ENCODE data around the gene STUM.

GRCh38 chr1:226548256-226549093 is at the start of gene STUM:
- TF ChIP-seq EZH2phosphoT487 (IDR thresholded peaks at IDR 0.05; ENCODE audit: low read depth, severe bottlenecking, unreplicated experiment) (peak; percentile 30), EZH2 (IDR thresholded peaks at IDR 0.05; ENCODE audit: borderline replicate concordance) (peak; percentile 86)
- TF ChIP-seq, protein P1, sequence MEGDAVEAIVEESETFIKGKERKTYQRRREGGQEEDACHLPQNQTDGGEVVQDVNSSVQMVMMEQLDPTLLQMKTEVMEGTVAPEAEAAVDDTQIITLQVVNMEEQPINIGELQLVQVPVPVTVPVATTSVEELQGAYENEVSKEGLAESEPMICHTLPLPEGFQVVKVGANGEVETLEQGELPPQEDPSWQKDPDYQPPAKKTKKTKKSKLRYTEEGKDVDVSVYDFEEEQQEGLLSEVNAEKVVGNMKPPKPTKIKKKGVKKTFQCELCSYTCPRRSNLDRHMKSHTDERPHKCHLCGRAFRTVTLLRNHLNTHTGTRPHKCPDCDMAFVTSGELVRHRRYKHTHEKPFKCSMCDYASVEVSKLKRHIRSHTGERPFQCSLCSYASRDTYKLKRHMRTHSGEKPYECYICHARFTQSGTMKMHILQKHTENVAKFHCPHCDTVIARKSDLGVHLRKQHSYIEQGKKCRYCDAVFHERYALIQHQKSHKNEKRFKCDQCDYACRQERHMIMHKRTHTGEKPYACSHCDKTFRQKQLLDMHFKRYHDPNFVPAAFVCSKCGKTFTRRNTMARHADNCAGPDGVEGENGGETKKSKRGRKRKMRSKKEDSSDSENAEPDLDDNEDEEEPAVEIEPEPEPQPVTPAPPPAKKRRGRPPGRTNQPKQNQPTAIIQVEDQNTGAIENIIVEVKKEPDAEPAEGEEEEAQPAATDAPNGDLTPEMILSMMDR (IDR thresholded peaks at IDR 0.05; ENCODE audit: poor library complexity) = no peak
